ENCODE results near the gene KCMF1.

The KCMF1 gene

DNA sequence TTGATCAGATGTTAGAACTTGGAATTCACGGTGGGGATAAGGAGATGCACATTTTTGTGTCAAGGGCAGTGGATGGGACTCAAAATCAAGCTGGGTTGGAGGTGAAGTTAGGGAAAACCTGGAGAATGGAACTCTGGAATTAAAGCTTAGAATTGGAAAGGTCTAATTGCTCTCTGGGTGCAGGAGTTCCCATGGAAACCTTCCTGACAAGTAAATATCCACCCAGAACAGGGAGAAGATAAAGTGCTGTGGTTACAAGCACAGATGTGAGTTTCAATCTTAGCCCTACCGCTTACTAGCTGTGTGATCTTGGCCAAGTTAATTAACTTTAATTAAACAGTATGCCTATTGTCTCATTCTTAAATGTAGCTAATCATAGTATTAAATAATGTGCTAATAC, 90.9 kb downstream of the KCMF1 start:
- no peak for TF ChIP-seq RAD21 (IDR thresholded peaks at IDR 0.05; ENCODE audit: low read depth)
- no peak for TF ChIP-seq ZBTB7A (IDR thresholded peaks at IDR 0.05; ENCODE audit: low read depth)
- no peak for TF ChIP-seq FOXM1 (IDR thresholded peaks at IDR 0.05; ENCODE audit: borderline replicate concordance, low read depth)
- no peak for TF ChIP-seq CREB1 (IDR thresholded peaks at IDR 0.05; ENCODE audit: low read depth)
- TF ChIP-seq TEAD4 (IDR thresholded peaks at IDR 0.05), result no peak

DNA sequence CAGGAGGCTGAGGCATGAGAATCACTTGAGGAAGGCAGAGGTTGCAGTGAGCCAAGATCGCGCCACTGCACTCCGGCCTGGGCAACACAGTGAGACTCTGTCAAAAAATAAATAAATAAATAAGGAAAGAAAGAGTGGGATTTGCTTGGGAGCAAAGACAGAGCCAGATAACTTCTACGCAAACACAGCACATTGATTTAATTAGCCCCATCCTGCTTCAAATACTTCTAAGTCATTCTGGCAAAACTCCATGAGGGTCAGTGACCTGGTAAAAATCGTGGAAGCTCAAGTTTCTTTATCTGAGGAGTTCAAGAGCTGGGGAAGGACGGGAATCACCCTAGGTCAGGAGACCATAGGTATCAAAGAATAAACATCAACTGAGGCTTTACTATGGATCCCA, 91.6 kb downstream of the KCMF1 start:
- TF ChIP-seq REST (IDR thresholded peaks at IDR 0.05; ENCODE audit: low read depth) (no peak), TAF1 (IDR thresholded peaks at IDR 0.05; ENCODE audit: low read depth) (no peak), CREB1 (IDR thresholded peaks at IDR 0.05; ENCODE audit: low read depth) (no peak), NFIC (IDR thresholded peaks at IDR 0.05) (no peak)

DNA sequence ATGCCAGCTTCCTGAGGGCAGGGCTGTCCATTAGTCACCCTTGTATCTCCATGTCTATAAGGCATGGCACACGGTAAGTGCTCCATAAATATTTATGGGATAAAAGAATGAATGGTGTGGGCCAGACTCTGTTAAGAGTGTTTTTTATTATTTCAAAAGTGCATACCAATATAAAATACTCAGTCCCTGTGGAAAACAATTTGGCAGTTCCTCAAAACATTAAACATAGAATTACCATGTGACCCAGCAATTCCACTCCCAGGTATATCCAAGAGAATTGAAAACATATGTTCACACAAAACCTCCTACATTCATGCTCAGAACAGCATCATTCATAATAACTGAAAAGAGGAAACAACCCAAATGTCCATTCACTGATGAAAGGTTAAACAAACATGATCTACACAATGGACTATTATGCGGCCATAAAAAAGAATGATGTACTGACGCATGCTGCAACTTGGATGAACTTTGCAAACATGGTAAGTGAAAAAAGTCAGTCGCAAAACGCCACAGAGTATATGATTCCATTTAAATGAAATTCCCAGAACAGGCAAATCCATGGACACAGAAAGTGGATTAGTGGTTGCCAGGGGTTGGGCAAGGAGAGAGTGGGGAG, 93.1 kb downstream of the KCMF1 start:
- no peak for TF ChIP-seq EP300 (IDR thresholded peaks at IDR 0.05; ENCODE audit: borderline replicate concordance)
- no peak for TF ChIP-seq TEAD4 (IDR thresholded peaks at IDR 0.05)
- TF ChIP-seq USF1 (IDR thresholded peaks at IDR 0.05), result no peak
- no peak for TF ChIP-seq EGR1 (IDR thresholded peaks at IDR 0.05)
- no peak for TF ChIP-seq TAF1 (IDR thresholded peaks at IDR 0.05; ENCODE audit: low read depth)
- TF ChIP-seq RAD21 (IDR thresholded peaks at IDR 0.05; ENCODE audit: low read depth), result no peak
- TF ChIP-seq YY1 (IDR thresholded peaks at IDR 0.05; ENCODE audit: low read depth), result no peak
- TF ChIP-seq CEBPB (IDR thresholded peaks at IDR 0.05), result no peak
- TF ChIP-seq CREB1 (IDR thresholded peaks at IDR 0.05; ENCODE audit: low read depth), result no peak
- no peak for TF ChIP-seq TCF12 (IDR thresholded peaks at IDR 0.05; ENCODE audit: low read depth)
- TF ChIP-seq NFIC (IDR thresholded peaks at IDR 0.05), result no peak
- no peak for TF ChIP-seq MAX (IDR thresholded peaks at IDR 0.05)
- TF ChIP-seq REST (IDR thresholded peaks at IDR 0.05; ENCODE audit: low read depth), result no peak

DNA sequence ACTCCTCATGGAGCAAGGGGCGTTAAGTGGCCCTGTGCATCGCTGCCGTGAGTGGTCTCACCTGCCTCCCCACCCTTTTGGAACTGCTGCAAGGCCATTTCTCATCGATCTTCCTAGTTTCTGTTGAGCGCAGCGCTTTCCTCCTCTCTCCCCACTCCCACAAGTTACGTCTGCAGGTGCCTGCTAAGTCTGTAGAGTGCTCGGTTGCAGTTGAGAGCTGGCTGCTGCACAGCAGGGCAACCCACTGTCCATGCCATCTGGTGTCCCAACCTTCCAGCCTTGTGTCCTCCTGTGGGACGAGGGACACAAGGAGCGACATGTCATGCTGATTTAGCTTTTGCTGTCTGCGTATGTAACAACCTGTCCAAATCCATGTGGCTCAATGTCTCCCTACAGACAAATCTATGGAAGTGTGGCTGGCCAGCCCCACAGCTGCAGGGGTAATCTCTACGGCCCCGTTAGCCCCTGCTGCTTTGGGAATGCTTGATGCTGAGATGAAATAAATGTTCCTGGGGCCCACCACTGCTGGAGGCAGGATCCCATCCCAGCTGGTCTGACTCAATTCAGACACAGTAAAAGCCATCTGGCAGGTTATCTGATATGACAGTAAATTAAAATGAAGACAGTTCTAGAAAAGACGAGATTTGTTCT, 94.1 kb downstream of the KCMF1 start:
- TF ChIP-seq ZBTB7A (IDR thresholded peaks at IDR 0.05; ENCODE audit: low read depth) (no peak), FOXM1 (IDR thresholded peaks at IDR 0.05; ENCODE audit: borderline replicate concordance, low read depth) (no peak), YY1 (IDR thresholded peaks at IDR 0.05; ENCODE audit: low read depth) (no peak), RAD21 (IDR thresholded peaks at IDR 0.05; ENCODE audit: low read depth) (no peak), MAX (IDR thresholded peaks at IDR 0.05) (no peak), TAF1 (IDR thresholded peaks at IDR 0.05; ENCODE audit: low read depth) (no peak), REST (IDR thresholded peaks at IDR 0.05; ENCODE audit: low read depth) (no peak), USF1 (IDR thresholded peaks at IDR 0.05) (no peak), NFIC (IDR thresholded peaks at IDR 0.05) (no peak), EP300 (IDR thresholded peaks at IDR 0.05; ENCODE audit: borderline replicate concordance) (no peak)
